K562 (cell line): ENCODE measurements around the gene HOXB7. TPM values are rescaled to one million over a fixed set of nuclear protein-coding genes. Genes with fewer than 3 reads are reported as not detected.

Source experiments
- DPF2 ChIP-seq: fragments of 450-650 bp; IDR thresholded peaks from 2 replicates; pipeline ENCODE4 v1.6.1; 2016
- ETV1 ChIP-seq: fragments of 450-650 bp; conservative IDR thresholded peaks from 2 replicates; pipeline ENCODE4 v1.6.1; 2016; ENCODE audit warnings: missing genetic modification characterization, control low read depth, low read depth, missing compliant biosample characterization
- FUS ChIP-seq: fragments of 200-400 bp; formaldehyde crosslinking; optimal IDR thresholded peaks from 2 replicates; pipeline ENCODE3; 2017; ENCODE audit warnings: low read depth, low read length
- KAT2B ChIP-seq: IDR thresholded peaks from one replicate; pipeline ENCODE4 v1.6.1; 2012; ENCODE audit warnings: low read depth, mild to moderate bottlenecking, control low read depth, inconsistent platforms, low read length, moderate library complexity
- NFIX ChIP-seq: fragments of 250-450 bp; sonication (Bioruptor Pico); IDR thresholded peaks from 2 replicates; pipeline ENCODE4 v1.4.0; 2020; ENCODE audit warnings: low read depth, mild to moderate bottlenecking, moderate library complexity
- RAD21 ChIP-seq, 2 experiments: fragments of 250-450 bp in 1 of 2; fragments of 450-650 bp in 1 of 2; sonication (Bioruptor Pico) in 1 of 2; formaldehyde crosslinking in 1 of 2; IDR thresholded peaks in 1 of 2; conservative IDR thresholded peaks in 1 of 2; 2 replicates each; pipeline versions ENCODE4 v1.4.0 to v1.8.0; 2020 to 2022; ENCODE audit warnings: mild to moderate bottlenecking in 2 of 2, moderate library complexity in 1 of 2
- SRSF9 ChIP-seq: fragments of 200-400 bp; formaldehyde crosslinking; IDR thresholded peaks from 2 replicates; pipeline ENCODE4 v1.6.1; 2017; ENCODE audit warnings: low read depth, low read length, borderline replicate concordance
- SUPT5H ChIP-seq: fragments of 450-650 bp; IDR thresholded peaks from 2 replicates; pipeline ENCODE4 v1.6.1; 2016
- TGIF2 ChIP-seq: sonication (generic); formaldehyde crosslinking; IDR thresholded peaks from 2 replicates; pipeline ENCODE4 v1.8.1; 2022; ENCODE audit warnings: mild to moderate bottlenecking, missing genetic modification reagents, moderate library complexity
- U2AF1 ChIP-seq: fragments of 200-400 bp; formaldehyde crosslinking; optimal IDR thresholded peaks from 2 replicates; pipeline ENCODE3; 2017; ENCODE audit warnings: mild to moderate bottlenecking, low read depth, low read length, moderate library complexity
- ZNF143 ChIP-seq: sonication (generic); formaldehyde crosslinking; IDR thresholded peaks from 2 replicates; pipeline ENCODE4 v1.9.0; 2022; ENCODE audit warnings: mild to moderate bottlenecking, missing genetic modification reagents
- polyA plus RNA-seq, 8 experiments: library from polyadenylated mRNA; depleted of rRNA in 4 of 8; stranded (reverse) in 5 of 8; unstranded in 3 of 8; fragments of >200 nt; fragmentation: Nextera tagmentation in 2 of 8; fragmentation: Illumina TruSeq in 1 of 8; extraction: Ambion mirVana in 2 of 8; extraction: Trizol in 1 of 8; gene quantifications; 2 replicates each; pipeline versions ENCODE4 v1.2.1 to v1.2.3, GENCODE V29; 2011 to 2014; ENCODE audit warnings: inconsistent platforms in 1 of 8, missing spikeins in 1 of 8
- total RNA-seq, 7 experiments: library from RNA; depleted of rRNA in 6 of 7; stranded (reverse); fragments of >200 nt in 6 of 7; fragmentation: Illumina TruSeq in 2 of 7; extraction: Trizol in 2 of 7; gene quantifications; 2 replicates each; pipeline versions ENCODE4 v1.2.1 to v1.2.3, GENCODE V29; 2011 to 2021; ENCODE audit warnings: low replicate concordance in 1 of 7
- TF ChIP-seq, protein P1 (sequence below): fragments of 250-450 bp; sonication (Bioruptor Pico); IDR thresholded peaks from 2 replicates; pipeline ENCODE4 v1.8.0; 2022; ENCODE audit warnings: moderate library complexity, mild to moderate bottlenecking, inconsistent platforms
- TF ChIP-seq, protein P2 (sequence below): sonication (generic); formaldehyde crosslinking; IDR thresholded peaks from 2 replicates; pipeline ENCODE4 v1.8.1; 2023; ENCODE audit warnings: missing genetic modification reagents, mild to moderate bottlenecking, borderline replicate concordance
- TF ChIP-seq, protein P3 (sequence below): sonication (generic); formaldehyde crosslinking; IDR thresholded peaks from 2 replicates; pipeline ENCODE4 v1.9.0; 2022; ENCODE audit warnings: mild to moderate bottlenecking, missing genetic modification reagents
- TF ChIP-seq, protein P4 (sequence below): sonication (generic); formaldehyde crosslinking; IDR thresholded peaks from 2 replicates; pipeline ENCODE4 v1.8.1; 2023; ENCODE audit warnings: mild to moderate bottlenecking, missing genetic modification reagents

Gene HOXB7
- total and polyA plus RNA-seq, 9 of the 15 experiments (the other 6 are each of a cell fraction or from before 2014, with no cell fraction given): 5.5 to 16.7 (median 8.3) TPM

DNA sequence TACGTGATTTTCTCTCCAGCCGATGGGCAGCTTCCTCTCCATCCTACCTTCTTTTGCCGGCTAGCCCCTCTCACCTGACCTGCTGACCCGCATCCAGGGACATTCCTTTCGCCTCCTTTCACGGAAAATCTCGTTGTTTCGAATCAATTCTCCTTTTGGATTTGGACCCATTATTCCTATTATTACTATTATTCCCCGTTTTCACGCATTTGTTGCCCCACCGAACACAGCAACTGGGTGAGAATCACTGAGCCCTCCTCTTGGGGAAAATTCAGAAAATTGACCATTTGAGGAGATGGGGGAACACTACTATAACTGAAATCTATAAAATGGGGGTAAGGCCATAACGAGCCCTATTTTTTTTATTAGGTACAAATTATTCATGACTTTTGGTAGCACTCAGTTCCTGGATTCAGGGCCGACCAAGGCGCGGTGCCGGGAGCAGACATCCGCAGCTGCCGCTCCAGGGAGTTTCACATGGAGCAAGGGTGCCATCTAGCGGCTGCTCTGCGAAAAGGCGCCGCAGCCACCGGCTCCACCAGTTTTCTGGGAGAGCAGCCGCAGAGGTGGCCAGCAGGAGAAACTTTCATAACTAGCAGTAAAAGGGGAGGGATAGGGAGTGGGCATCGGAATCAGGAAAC is 7.6 kb upstream of the HOXB7 start (continued):
- TF ChIP-seq, protein P1, sequence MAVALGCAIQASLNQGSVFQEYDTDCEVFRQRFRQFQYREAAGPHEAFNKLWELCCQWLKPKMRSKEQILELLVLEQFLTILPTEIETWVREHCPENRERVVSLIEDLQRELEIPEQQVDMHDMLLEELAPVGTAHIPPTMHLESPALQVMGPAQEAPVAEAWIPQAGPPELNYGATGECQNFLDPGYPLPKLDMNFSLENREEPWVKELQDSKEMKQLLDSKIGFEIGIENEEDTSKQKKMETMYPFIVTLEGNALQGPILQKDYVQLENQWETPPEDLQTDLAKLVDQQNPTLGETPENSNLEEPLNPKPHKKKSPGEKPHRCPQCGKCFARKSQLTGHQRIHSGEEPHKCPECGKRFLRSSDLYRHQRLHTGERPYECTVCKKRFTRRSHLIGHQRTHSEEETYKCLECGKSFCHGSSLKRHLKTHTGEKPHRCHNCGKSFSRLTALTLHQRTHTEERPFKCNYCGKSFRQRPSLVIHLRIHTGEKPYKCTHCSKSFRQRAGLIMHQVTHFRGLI (CRISPR knock-in tag): no peak
- TF ChIP-seq DPF2: no peak
- TF ChIP-seq ZNF143: no peak
- TF ChIP-seq, protein P2, sequence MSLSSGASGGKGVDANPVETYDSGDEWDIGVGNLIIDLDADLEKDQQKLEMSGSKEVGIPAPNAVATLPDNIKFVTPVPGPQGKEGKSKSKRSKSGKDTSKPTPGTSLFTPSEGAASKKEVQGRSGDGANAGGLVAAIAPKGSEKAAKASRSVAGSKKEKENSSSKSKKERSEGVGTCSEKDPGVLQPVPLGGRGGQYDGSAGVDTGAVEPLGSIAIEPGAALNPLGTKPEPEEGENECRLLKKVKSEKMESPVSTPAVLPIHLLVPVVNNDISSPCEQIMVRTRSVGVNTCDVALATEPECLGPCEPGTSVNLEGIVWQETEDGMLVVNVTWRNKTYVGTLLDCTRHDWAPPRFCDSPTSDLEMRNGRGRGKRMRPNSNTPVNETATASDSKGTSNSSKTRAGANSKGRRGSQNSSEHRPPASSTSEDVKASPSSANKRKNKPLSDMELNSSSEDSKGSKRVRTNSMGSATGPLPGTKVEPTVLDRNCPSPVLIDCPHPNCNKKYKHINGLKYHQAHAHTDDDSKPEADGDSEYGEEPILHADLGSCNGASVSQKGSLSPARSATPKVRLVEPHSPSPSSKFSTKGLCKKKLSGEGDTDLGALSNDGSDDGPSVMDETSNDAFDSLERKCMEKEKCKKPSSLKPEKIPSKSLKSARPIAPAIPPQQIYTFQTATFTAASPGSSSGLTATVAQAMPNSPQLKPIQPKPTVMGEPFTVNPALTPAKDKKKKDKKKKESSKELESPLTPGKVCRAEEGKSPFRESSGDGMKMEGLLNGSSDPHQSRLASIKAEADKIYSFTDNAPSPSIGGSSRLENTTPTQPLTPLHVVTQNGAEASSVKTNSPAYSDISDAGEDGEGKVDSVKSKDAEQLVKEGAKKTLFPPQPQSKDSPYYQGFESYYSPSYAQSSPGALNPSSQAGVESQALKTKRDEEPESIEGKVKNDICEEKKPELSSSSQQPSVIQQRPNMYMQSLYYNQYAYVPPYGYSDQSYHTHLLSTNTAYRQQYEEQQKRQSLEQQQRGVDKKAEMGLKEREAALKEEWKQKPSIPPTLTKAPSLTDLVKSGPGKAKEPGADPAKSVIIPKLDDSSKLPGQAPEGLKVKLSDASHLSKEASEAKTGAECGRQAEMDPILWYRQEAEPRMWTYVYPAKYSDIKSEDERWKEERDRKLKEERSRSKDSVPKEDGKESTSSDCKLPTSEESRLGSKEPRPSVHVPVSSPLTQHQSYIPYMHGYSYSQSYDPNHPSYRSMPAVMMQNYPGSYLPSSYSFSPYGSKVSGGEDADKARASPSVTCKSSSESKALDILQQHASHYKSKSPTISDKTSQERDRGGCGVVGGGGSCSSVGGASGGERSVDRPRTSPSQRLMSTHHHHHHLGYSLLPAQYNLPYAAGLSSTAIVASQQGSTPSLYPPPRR (CRISPR knock-in tag): no peak
- TF ChIP-seq NFIX (CRISPR knock-in tag): no peak
- TF ChIP-seq RAD21 (CRISPR knock-in tag; conservative IDR thresholded peaks at IDR 0.05 in 1 of 2, IDR thresholded peaks at IDR 0.05 in 1 of 2): peak; percentile 92 to 95
- TF ChIP-seq ETV1: 0 out of 2 replicates have a peak, but pooled peaks have one; percentile 22
- TF ChIP-seq KAT2B: no peak
- TF ChIP-seq, protein P3, sequence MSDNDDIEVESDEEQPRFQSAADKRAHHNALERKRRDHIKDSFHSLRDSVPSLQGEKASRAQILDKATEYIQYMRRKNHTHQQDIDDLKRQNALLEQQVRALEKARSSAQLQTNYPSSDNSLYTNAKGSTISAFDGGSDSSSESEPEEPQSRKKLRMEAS: no peak
- TF ChIP-seq, protein P4, sequence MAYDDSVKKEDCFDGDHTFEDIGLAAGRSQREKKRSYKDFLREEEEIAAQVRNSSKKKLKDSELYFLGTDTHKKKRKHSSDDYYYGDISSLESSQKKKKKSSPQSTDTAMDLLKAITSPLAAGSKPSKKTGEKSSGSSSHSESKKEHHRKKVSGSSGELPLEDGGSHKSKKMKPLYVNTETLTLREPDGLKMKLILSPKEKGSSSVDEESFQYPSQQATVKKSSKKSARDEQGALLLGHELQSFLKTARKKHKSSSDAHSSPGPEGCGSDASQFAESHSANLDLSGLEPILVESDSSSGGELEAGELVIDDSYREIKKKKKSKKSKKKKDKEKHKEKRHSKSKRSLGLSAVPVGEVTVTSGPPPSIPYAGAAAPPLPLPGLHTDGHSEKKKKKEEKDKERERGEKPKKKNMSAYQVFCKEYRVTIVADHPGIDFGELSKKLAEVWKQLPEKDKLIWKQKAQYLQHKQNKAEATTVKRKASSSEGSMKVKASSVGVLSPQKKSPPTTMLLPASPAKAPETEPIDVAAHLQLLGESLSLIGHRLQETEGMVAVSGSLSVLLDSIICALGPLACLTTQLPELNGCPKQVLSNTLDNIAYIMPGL (CRISPR knock-in tag): no peak
- TF ChIP-seq SUPT5H: 0 out of 2 replicates have a peak, but pooled peaks have one; percentile 49
- no peak for TF ChIP-seq U2AF1
- no peak for TF ChIP-seq TGIF2 (CRISPR knock-in tag)
- TF ChIP-seq FUS: no peak
- TF ChIP-seq SRSF9: no peak
